Loucy (cell line): ENCODE measurements around the gene AP1G2.
A peak's percentile ranks its signal among the peaks of the same experiment; 100 is the strongest.

Source experiments
- H2AFZ ChIP-seq: fragments of 200-600 bp; sonication (generic); 2 replicates; pipeline ENCODE4 v1.6.0; 2016; ENCODE audit warnings: antibody characterized with exemption, mild to moderate bottlenecking, low read length, moderate library complexity
- H3F3A ChIP-seq: fragments of 200-600 bp; 2 replicates; pipeline ENCODE4 v1.6.0; 2016; ENCODE audit warnings: antibody characterized with exemption, low read depth, mild to moderate bottlenecking
- H3K27me3 ChIP-seq: fragments of 200-600 bp; sonication (generic); 2 replicates; pipeline ENCODE4 v1.6.1; 2014; ENCODE audit warnings: low read length, mild to moderate bottlenecking; ENCODE audit not compliant: insufficient read depth, poor library complexity, severe bottlenecking
- H3K36me3 ChIP-seq: fragments of 200-600 bp; sonication (generic); 2 replicates; pipeline ENCODE4 v1.6.1; 2016; ENCODE audit warnings: low read length; ENCODE audit not compliant: insufficient read depth
- H3K4me1 ChIP-seq: fragments of 200-600 bp; sonication (generic); 2 replicates; pipeline ENCODE4 v1.5.1; 2014; ENCODE audit warnings: low read length, mild to moderate bottlenecking; ENCODE audit not compliant: insufficient read depth, poor library complexity, severe bottlenecking
- H3K4me2 ChIP-seq: fragments of 200-600 bp; sonication (generic); 2 replicates; pipeline ENCODE4 v1.6.0; 2014; ENCODE audit warnings: antibody characterized with exemption, low read length, low read depth, mild to moderate bottlenecking; ENCODE audit not compliant: poor library complexity, severe bottlenecking
- H3K4me3 ChIP-seq: fragments of 200-600 bp; sonication (generic); 2 replicates; pipeline ENCODE4 v1.5.1; 2014; ENCODE audit warnings: low read length, mild to moderate bottlenecking, mixed read lengths; ENCODE audit not compliant: poor library complexity, severe bottlenecking
- H3K79me2 ChIP-seq: fragments of 200-600 bp; sonication (generic); 2 replicates; pipeline ENCODE4 v1.6.1; 2014; ENCODE audit warnings: low read length; ENCODE audit not compliant: insufficient read depth
- H3K9ac ChIP-seq: fragments of 200-600 bp; sonication (generic); 2 replicates; pipeline ENCODE4 v1.6.0; 2014; ENCODE audit warnings: mild to moderate bottlenecking, low read depth, low read length, moderate library complexity; ENCODE audit not compliant: poor library complexity, severe bottlenecking
- H3K9me2 ChIP-seq: fragments of 200-600 bp; sonication (generic); replicated peaks from 2 replicates; pipeline ENCODE4 v1.6.1; 2016; ENCODE audit warnings: low read depth, low read length, mixed read lengths
- H3K9me3 ChIP-seq: fragments of 200-600 bp; sonication (generic); 2 replicates; pipeline ENCODE4 v1.6.1; 2014; ENCODE audit warnings: mild to moderate bottlenecking, antibody characterized with exemption, low read length, low read depth; ENCODE audit not compliant: insufficient read depth
- H4K20me1 ChIP-seq: fragments of 200-600 bp; sonication (generic); 2 replicates; pipeline ENCODE4 v1.6.0; 2014; ENCODE audit warnings: antibody characterized with exemption, low read length, mild to moderate bottlenecking; ENCODE audit not compliant: insufficient read depth, poor library complexity, severe bottlenecking
- CTCF ChIP-seq: fragments of 200-600 bp; sonication (generic); conservative IDR thresholded peaks from 2 replicates; pipeline ENCODE4 v1.5.1; 2014; ENCODE audit warnings: mild to moderate bottlenecking, antibody characterized with exemption, low read length
- EZH2phosphoT487 ChIP-seq: fragments of 200-600 bp; IDR thresholded peaks from 2 replicates; pipeline ENCODE4 v1.6.1; 2018; ENCODE audit warnings: antibody characterized with exemption, mild to moderate bottlenecking, moderate library complexity, borderline replicate concordance

AP1G2 gene

GRCh38 chr14:23556700-23557440, 10.7 kb downstream of the AP1G2 start:
- H3K4me1 ChIP-seq: peaks cover 10% of the 10 kb centered on the region
- no peaks in the 10 kb centered on the region for H3K27me3 ChIP-seq
- H4K20me1 ChIP-seq: peaks cover 3% of the 10 kb centered on the region
- peaks cover 16% of the 10 kb centered on the region; the same call in 1 of the 2 replicates for H3K79me2 ChIP-seq
- TF ChIP-seq CTCF: no peak
- TF ChIP-seq EZH2phosphoT487: no peak
- peak overlapping the region; percentile 90 for H3K9ac ChIP-seq
- peak overlapping the region; percentile 97 for H3K4me3 ChIP-seq
- peak overlapping the region; percentile 98 for H2AFZ ChIP-seq
- H3K4me2 ChIP-seq: peak overlapping the region; percentile 98
- H3F3A ChIP-seq: no peaks in the 10 kb centered on the region
- no peaks in the 10 kb centered on the region for H3K9me2 ChIP-seq
- no peaks in the 10 kb centered on the region for H3K9me3 ChIP-seq
- H3K36me3 ChIP-seq: peaks cover 18% of the 10 kb centered on the region; the same call in 1 of the 2 replicates

GRCh38 chr14:23555882-23556699, 11.5 kb downstream of the AP1G2 start, which contains the start of gene THTPA:
TSS of gene THTPA (plus strand) at chr14:23556271. CDS start at chr14:23556758, 487 bp downstream.
- TF ChIP-seq CTCF (no peak), EZH2phosphoT487 (no peak)
- no peaks in the 10 kb centered on the region for H3K9me2 ChIP-seq
- H3K9ac ChIP-seq: peak within 1 kb of the TSS; percentile 90
- H3K36me3 ChIP-seq: peaks cover 12% of the 10 kb centered on the region; the same call in 1 of the 2 replicates
- H3K27me3 ChIP-seq: no peaks in the 10 kb centered on the region
- peaks cover 18% of the 10 kb centered on the region for H3K79me2 ChIP-seq
- H3F3A ChIP-seq: no peaks in the 10 kb centered on the region
- peak within 1 kb of the TSS; percentile 97 for H3K4me3 ChIP-seq
- peaks cover 14% of the 10 kb centered on the region for H3K4me1 ChIP-seq
- peaks cover 3% of the 10 kb centered on the region for H4K20me1 ChIP-seq
- peak within 1 kb of the TSS; percentile 98 for H2AFZ ChIP-seq
- H3K4me2 ChIP-seq: peak within 1 kb of the TSS; percentile 98
- H3K9me3 ChIP-seq: no peaks in the 10 kb centered on the region

- H3K9me2 ChIP-seq: no peaks in the 10 kb centered on the region
- H3K4me2 ChIP-seq: peak overlapping the region; percentile 98
- H3F3A ChIP-seq: no peaks in the 10 kb centered on the region
- H3K4me3 ChIP-seq: peak overlapping the region; percentile 97
- peaks cover 24% of the 10 kb centered on the region for H3K79me2 ChIP-seq
- TF ChIP-seq EZH2phosphoT487 (no peak), CTCF (no peak)
- H3K36me3 ChIP-seq: peaks cover 7% of the 10 kb centered on the region; the same call in 1 of the 2 replicates
- H3K9me3 ChIP-seq: no peaks in the 10 kb centered on the region
- H3K27me3 ChIP-seq: no peaks in the 10 kb centered on the region
- peaks cover 3% of the 10 kb centered on the region for H4K20me1 ChIP-seq
- H3K4me1 ChIP-seq: peaks cover 20% of the 10 kb centered on the region
- H2AFZ ChIP-seq: peak overlapping the region; percentile 98
- peak overlapping the region; percentile 90 for H3K9ac ChIP-seq
These were observed 12.1 kb downstream of the AP1G2 start for GRCh38 chr14:23555533-23555881.
